Measurements from ENCODE around the gene POR.

POR gene

DNA sequence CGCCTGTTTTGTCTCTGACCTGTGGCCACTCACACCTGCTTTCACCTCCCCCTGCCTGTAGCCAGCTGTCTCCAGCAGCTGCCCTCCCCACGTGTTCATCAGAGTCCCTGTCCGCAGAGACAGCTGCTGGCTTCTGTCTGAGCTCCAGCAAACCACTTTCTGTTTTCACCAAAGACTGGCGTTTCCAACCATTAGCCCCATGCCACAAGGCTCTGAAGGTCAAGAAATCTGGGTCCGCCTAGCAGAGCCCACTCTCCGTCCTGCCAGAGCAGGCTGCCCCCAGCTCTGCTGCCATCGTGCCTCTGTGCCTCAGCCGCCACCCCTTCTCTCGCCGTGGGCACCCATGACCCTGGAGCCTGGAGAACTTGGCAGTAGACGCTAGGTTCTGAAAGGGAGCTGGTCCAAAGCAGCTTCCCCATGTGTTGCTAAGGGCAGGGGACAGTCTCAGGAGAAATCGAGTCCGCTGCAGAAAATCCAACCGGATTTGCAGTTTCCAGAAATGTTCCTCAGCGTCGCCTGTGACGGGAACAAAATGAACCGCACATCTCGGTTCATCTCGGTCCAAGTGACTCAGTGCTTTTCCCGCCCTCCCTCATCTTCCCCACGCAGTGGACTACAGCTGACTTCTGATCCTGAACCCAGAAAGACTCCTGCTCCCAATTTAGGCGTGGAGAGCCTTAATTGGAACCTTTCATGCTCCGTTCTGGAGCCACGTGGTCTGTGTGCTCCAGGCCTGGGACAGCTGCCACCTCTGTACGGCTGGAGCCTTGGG is 51.4 kb downstream of the POR start:
- no peaks in the 10 kb centered on the region for H3K27me3 Mint-ChIP-seq
- DNase-seq = no peak
- H3K4me1 Mint-ChIP-seq = no peaks in the 10 kb centered on the region
- H3K27ac Mint-ChIP-seq = no peak overlapping the region
- H3K9me3 Mint-ChIP-seq = no peaks in the 10 kb centered on the region
- no peak for ATAC-seq
- H3K4me3 Mint-ChIP-seq = no peak overlapping the region
- peaks cover 3% of the 10 kb centered on the region for H3K36me3 Mint-ChIP-seq (ENCODE audit: low read depth)

DNA sequence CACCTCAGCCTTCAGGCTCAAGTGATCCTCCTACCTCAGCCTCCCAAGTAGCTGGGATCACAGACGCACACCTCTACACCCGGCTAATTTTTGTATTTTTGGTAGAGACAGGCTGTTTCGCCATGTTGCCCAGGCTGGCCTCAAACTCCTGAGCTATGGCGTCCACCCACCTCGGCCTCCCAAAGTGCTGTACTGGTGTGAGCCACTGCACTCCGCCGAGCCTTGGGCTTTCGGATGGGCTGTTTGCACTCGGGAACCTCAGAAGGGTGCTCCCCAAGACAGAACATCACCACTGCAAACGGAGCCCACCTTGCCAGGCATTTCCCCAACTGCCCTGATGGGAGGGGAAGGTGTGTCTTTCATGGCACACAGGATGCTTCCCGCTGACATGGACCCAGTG is 52.1 kb downstream of the POR start:
- ATAC-seq = no peak
- peaks cover 2% of the 10 kb centered on the region for H3K36me3 Mint-ChIP-seq (ENCODE audit: low read depth)
- H3K27ac Mint-ChIP-seq = no peak overlapping the region
- no peaks in the 10 kb centered on the region for H3K9me3 Mint-ChIP-seq
- no peak for DNase-seq
- H3K4me3 Mint-ChIP-seq = no peak overlapping the region
- H3K4me1 Mint-ChIP-seq = no peaks in the 10 kb centered on the region
- H3K27me3 Mint-ChIP-seq = no peaks in the 10 kb centered on the region

DNA sequence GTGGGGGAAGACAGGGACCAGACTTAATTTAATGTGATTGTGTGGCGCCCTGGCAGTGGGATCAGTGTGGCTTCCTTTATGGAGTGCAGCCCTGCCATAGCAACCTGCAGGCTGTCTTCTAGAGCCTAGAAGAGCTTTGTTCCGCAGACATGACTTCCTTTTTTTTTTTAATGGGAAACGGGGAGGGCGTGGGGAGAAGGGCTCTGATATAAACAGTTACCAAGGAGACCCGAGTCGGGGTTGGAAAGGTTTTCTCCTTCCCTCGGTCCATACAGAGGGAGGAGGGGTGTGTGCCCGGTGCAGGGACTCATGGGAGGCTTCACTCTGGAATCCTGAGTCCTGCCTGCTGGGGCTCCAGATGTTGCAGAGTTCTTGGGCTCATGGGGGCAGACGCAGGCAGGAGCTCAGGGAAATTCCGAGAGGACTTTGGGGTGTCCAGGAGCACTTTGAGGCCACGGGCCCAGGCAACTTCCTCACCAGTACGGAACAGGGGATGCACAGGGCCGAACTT is 52.6 kb downstream of the POR start:
- no peaks in the 10 kb centered on the region for H3K9me3 Mint-ChIP-seq
- no peak for ATAC-seq
- peaks cover 6% of the 10 kb centered on the region for H3K36me3 Mint-ChIP-seq (ENCODE audit: low read depth)
- H3K4me3 Mint-ChIP-seq = no peak overlapping the region
- no peak for DNase-seq
- no peaks in the 10 kb centered on the region for H3K27me3 Mint-ChIP-seq
- no peak overlapping the region for H3K27ac Mint-ChIP-seq
- H3K4me1 Mint-ChIP-seq = no peaks in the 10 kb centered on the region

DNA sequence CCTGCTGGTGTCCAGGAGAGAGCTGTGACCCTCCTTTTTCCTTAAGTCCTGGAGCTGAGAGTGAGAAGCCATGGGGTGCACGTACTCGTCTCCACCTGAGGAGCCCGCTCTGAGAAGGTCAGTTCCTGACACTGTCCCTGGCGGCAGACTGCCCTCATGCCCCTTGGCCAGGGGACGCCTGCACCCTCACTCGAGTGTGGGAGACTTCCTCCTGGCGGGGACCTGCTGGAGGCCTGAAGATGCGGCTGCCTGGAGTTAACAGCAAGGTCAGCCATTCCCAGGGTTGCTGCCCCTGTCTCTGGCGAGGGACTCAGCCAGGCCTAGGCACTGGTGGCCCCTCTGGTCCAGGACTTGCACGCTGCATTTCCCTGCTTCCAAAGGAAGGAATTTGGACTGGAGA is 53.1 kb downstream of the POR start:
- Mint-ChIP-seq H3K36me3 (ENCODE audit: low read depth) (peaks cover 6% of the 10 kb centered on the region), H3K27ac (no peak overlapping the region), H3K27me3 (no peaks in the 10 kb centered on the region), H3K4me1 (no peaks in the 10 kb centered on the region), H3K4me3 (no peak overlapping the region), H3K9me3 (no peaks in the 10 kb centered on the region)
- ATAC-seq = no peak
- DNase-seq = no peak

DNA sequence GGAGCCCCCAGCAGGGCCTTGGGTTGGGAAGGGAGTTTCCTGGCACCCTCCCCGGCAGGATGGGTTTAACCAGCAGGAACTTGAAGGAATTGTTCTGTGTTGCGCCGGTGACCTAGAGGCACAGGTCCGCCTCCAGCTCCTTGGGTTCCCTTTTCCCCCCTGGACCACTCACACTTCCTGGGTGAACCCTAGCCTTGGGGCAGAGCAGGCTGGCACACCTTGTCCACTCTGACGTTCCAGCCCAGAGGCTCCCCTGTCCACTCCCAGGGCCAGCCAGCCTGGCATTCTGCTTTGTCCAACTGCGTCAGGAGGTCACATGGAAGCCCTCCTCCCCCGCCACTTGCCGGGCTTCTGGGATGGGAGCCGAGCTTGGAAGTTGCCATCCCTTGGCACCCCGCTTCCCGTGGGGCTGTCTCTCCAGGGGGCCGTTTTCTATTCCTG is 53.6 kb downstream of the POR start:
- Mint-ChIP-seq H3K4me1 (no peaks in the 10 kb centered on the region), H3K9me3 (no peaks in the 10 kb centered on the region), H3K4me3 (no peak overlapping the region), H3K36me3 (ENCODE audit: low read depth) (peaks cover 6% of the 10 kb centered on the region), H3K27ac (no peak overlapping the region), H3K27me3 (no peaks in the 10 kb centered on the region)
- ATAC-seq (no peak), DNase-seq (no peak)

DNA sequence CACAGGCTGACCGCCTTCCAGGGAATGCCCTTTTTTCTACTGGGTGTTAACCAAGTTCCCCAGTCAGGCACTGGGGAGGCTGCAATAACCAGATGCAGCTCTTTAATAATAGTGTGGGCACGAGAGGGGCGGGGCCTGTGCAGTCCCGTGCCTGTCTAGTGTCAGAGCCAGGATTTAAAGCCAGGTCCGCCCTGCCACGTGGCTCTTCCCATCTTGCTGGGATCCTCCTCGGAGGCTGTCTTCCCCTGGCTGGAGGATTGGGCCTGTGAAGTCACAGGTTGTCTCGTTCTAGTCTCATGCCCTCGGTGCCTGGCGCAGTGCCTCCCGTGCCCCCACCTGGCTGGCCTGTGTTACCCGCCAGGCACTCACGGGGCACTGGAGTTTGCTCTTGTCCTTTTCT is 54.2 kb downstream of the POR start:
- Mint-ChIP-seq H3K27me3 (no peaks in the 10 kb centered on the region), H3K36me3 (ENCODE audit: low read depth) (peaks cover 10% of the 10 kb centered on the region), H3K27ac (no peak overlapping the region), H3K4me3 (no peak overlapping the region), H3K9me3 (no peaks in the 10 kb centered on the region), H3K4me1 (no peaks in the 10 kb centered on the region)
- ATAC-seq (no peak), DNase-seq (no peak)

DNA sequence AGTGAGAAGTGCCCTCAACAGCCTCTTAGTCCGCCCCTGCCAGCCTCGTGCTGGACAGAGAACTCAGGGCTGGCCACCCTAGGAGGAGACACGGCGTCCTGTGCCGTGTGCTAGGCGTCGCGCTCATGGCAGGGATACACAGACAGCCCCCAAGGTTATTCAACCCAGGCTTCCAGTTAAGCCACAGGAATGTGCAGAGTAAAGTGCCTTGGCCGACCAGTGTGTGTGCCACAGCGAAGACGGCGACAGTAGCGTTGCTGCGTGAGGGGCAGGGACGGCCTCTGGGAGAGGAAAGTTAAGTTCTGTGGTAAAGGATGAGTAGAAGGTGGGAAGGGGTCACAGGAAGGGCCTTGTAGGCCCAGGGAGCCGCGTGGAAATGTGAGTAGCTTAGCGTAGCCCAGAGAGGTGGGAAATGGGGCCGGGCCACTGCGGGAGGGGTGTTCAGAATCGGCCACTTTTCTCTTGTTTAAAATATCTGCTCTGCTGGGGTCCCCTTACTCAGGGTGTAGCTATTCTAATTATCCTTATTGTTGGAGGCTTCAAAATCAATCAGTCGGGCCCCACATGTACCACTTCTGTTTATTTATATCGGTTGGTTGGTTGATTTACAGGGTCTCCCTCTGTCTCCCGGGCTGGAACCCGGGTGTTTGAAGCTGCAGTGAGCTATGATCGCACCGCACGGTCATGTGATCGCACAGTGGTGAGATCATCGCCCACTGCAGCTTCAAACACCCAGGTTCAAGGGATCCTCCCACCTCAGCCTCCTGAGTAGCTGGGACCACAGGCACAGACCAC is 54.9 kb downstream of the POR start:
- Mint-ChIP-seq H3K27me3 (no peaks in the 10 kb centered on the region), H3K4me3 (no peak overlapping the region), H3K4me1 (no peaks in the 10 kb centered on the region), H3K27ac (no peak overlapping the region), H3K36me3 (ENCODE audit: low read depth) (peaks cover 10% of the 10 kb centered on the region), H3K9me3 (no peaks in the 10 kb centered on the region)
- ATAC-seq (no peak), DNase-seq (no peak)

DNA sequence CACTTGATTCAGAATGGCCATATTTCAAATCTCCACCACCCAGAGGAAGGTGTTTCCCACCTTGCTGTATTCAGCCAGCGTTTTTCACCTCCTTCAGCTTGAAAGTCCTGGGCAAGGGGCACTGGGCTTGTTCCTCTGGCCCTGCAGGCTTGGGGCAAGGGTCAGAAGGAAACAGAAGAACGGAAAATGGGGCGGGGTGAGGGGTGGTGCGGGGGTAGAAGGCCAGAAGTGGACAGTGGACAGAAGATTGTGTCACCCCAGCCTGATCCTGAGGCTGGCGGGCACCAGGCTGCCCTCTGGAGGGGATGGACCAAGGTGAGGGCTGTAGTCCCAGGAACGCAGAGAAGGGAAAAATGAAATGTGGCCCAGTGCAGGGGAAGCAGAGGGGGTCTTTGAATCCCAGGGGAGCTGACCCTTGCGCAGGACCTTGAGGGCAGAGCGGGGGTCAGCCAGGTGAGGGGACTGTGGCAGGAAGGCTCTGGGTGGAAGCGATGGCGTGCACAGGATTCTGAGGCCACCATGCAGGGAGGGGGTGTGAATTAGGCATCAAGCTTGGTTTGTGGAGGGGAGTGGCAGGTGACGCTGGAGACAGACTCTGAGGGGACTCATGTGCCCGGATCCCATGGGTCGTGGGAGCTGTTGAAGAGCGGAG is 56.5 kb downstream of the POR start:
- Mint-ChIP-seq H3K4me3 (no peak overlapping the region), H3K9me3 (no peaks in the 10 kb centered on the region), H3K36me3 (ENCODE audit: low read depth) (peaks cover 10% of the 10 kb centered on the region), H3K27ac (no peak overlapping the region), H3K27me3 (no peaks in the 10 kb centered on the region), H3K4me1 (no peaks in the 10 kb centered on the region)
- ATAC-seq = no peak
- no peak for DNase-seq

DNA sequence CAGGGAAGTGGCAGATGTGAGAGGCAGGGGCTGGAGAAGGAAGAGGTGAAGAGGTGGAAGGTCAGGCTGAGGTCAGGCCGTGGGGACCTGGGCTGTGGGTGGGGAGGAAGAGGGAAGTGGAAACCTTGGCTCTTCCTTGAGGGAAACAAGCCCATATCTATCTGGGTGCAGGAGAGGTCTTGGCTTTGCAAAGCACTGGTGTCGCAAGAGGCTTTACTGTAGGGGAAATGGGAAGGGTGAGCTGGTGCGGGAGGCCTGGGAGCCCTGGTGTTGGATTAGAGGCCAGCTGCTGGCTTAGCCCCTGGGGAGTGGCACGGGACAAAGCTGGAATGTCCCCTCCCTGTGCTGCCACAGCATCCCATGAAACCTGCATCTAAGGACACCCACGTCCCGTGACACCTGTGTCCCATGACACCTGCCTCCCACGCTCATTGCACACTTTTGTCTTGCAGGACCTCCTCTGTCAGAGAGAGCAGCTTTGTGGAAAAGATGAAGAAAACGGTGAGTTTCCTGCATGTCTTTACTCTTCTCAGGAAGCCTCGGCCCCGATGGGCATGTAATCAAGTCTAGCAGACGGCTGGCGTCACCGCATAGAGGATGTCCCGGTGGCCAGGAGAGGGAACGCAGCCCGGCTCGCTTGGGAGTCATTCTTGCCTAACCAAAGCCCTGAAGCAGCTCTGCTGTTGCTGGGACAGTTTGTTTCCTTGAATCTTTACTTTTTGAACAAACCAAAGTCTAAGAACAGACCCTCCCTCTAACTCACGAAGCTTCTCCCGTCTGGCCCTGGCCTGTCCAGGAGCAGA is 57.2 kb downstream of the POR start:
- Mint-ChIP-seq H3K4me3 (no peak overlapping the region), H3K27ac (no peak overlapping the region), H3K27me3 (no peaks in the 10 kb centered on the region), H3K36me3 (ENCODE audit: low read depth) (peaks cover 10% of the 10 kb centered on the region), H3K9me3 (no peaks in the 10 kb centered on the region), H3K4me1 (no peaks in the 10 kb centered on the region)
- DNase-seq = no peak
- ATAC-seq = no peak

DNA sequence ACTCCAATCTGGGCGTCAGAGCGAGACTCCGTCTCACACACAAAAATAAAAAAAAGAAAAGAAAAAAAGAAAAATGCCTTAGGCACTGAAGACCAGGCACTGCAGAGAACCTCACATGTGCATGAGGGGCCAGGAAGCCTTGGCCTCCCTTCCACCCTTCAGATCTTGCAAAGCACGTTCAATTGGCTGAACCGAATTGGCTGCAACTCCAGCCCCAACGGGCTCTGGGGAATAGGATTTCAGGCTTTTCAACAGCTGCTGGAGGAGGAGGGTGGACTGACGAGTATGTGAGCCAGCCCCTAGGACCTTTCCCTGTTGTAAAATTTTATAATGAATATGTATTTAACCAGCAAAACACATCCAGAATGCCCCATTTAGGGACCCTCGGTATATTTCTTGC is 62.8 kb downstream of the POR start:
- ATAC-seq = no peak
- Mint-ChIP-seq H3K27ac (no peak overlapping the region), H3K36me3 (ENCODE audit: low read depth) (peaks cover 5% of the 10 kb centered on the region), H3K4me3 (no peak overlapping the region), H3K9me3 (no peaks in the 10 kb centered on the region), H3K27me3 (no peaks in the 10 kb centered on the region), H3K4me1 (no peaks in the 10 kb centered on the region)
- no peak for DNase-seq

DNA sequence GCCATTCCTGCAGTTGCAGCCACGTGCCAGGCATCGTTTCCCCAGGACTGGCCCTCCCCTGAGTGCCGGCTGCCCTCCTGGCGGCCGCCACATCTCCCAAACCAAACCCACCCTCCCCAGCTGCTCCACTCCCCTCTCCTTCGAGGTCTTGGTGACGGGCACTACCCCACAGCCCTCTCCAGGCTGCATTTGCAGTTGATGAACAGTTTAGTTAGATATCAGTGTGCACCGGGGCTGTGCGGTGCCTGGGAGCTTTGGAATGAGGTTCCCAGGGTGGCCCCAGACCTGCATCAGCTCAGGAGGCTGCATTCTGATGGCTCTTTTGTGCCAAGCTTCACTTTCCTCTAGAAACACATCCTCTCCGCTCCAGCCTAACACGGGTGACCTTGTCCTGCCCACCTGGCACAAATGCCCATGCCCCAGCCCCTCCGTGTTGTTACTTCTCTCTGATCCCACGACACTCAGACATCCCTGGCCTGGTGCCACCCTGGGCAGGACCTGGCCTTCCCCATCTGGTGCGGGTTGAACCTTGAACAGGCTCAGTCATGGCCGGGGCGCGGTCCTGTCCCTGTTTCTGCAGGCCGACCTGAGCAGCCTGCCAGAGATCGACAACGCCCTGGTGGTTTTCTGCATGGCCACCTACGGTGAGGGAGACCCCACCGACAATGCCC is 64.9 kb downstream of the POR start:
- Mint-ChIP-seq H3K27me3 (no peaks in the 10 kb centered on the region), H3K9me3 (no peaks in the 10 kb centered on the region), H3K4me3 (no peak overlapping the region), H3K4me1 (no peaks in the 10 kb centered on the region), H3K27ac (no peak overlapping the region), H3K36me3 (ENCODE audit: low read depth) (no peaks in the 10 kb centered on the region)
- DNase-seq (no peak), ATAC-seq (no peak)

DNA sequence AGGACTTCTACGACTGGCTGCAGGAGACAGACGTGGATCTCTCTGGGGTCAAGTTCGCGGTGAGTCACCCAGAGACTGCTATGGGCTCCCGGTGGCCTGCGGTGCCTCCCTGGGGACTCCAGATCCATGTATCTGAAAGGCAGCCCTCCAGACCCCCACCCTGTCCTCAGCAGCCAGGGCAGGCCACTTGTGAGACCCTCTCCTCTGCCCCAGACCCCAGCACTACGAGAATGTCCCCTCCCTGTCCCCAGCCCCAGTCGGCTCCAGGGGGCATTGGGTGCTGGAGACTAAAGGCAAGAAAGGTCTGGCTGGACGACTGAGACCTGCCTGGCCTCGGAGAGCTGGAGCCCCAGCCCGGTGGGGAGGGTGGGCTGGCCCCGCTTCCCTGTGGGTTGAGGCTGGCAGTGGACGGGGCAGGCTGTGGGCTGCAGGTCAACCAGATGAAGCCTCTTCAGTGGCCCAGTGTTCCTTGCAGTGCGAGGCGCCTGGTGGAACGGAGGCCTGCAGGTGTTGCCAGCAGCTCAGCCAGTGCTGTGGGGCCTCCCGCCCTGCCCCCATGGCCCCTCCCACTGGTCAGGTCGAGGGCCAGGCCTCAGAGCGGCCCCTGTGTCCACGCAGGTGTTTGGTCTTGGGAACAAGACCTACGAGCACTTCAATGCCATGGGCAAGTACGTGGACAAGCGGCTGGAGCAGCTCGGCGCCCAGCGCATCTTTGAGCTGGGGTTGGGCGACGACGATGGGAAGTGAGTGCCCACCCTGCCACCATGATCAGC is 65.7 kb downstream of the POR start:
- H3K27ac Mint-ChIP-seq = no peak overlapping the region
- ATAC-seq (no peak), DNase-seq (no peak)
- H3K36me3 Mint-ChIP-seq (ENCODE audit: low read depth) = no peaks in the 10 kb centered on the region
- H3K27me3 Mint-ChIP-seq = no peaks in the 10 kb centered on the region
- no peak overlapping the region for H3K4me3 Mint-ChIP-seq
- no peaks in the 10 kb centered on the region for H3K9me3 Mint-ChIP-seq
- H3K4me1 Mint-ChIP-seq = no peaks in the 10 kb centered on the region

DNA sequence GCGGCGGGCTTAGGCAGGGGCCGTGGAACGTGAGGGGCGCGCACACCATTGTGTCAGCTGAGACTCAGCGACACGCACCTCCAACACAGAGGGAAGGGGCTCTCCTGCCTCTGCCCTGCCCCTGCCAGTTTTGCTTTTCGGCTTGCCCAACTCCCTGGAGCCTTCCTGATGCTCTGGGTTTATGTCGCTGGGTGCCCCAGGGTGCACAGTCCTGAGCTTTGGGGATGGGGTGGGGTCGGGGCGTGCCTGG is 66.2 kb downstream of the POR start:
- Mint-ChIP-seq H3K27me3 (no peaks in the 10 kb centered on the region), H3K4me1 (no peaks in the 10 kb centered on the region), H3K9me3 (no peaks in the 10 kb centered on the region), H3K4me3 (no peak overlapping the region), H3K36me3 (ENCODE audit: low read depth) (no peaks in the 10 kb centered on the region), H3K27ac (no peak overlapping the region)
- ATAC-seq (no peak), DNase-seq (no peak)

Measured in activated naive CD8-positive, alpha-beta T cell treated with anti-CD3 and anti-CD28 coated beads, Interleukin-2, amount 50 U/mL, for 24 hours (primary cell).